Activated naive CD8-positive, alpha-beta T cell (primary cell): ENCODE measurements around the gene HERC2.
"Not testable (repeated sequence)": the region's sequence is repeated elsewhere in the genome, so short reads cannot be mapped to it uniquely, and the experiment has no call there.

Source experiments
- H3K27ac Mint-ChIP-seq: one replicate; pipeline ENCODE4 v1.8.0; 2021; ENCODE audit warnings: mixed read lengths
- H3K27me3 Mint-ChIP-seq: one replicate; pipeline ENCODE4 v1.8.0; 2021; ENCODE audit warnings: mixed read lengths
- H3K36me3 Mint-ChIP-seq: one replicate; pipeline ENCODE4 v1.8.0; 2021; ENCODE audit warnings: mixed read lengths
- H3K4me1 Mint-ChIP-seq: one replicate; pipeline ENCODE4 v1.8.0; 2021; ENCODE audit warnings: low read depth, mixed read lengths
- H3K4me3 Mint-ChIP-seq: one replicate; pipeline ENCODE4 v1.8.0; 2021; ENCODE audit warnings: mild to moderate bottlenecking, mixed read lengths
- H3K9me3 Mint-ChIP-seq: one replicate; pipeline ENCODE4 v1.8.0; 2021; ENCODE audit warnings: low read depth, mixed read lengths

The HERC2 gene

GRCh38 chr15:28128031-28128430 lies 193.9 kb downstream of the HERC2 start:
- H3K27ac Mint-ChIP-seq = peak overlapping the region; percentile 0
- H3K9me3 Mint-ChIP-seq = no peaks in the 10 kb centered on the region
- peaks cover 5% of the 10 kb centered on the region for H3K4me1 Mint-ChIP-seq
- no peak overlapping the region for H3K4me3 Mint-ChIP-seq
- H3K36me3 Mint-ChIP-seq = peaks cover 10% of the 10 kb centered on the region
- H3K27me3 Mint-ChIP-seq = no peaks in the 10 kb centered on the region

GRCh38 chr15:28127036-28127435 lies 194.9 kb downstream of the HERC2 start:
- Mint-ChIP-seq H3K36me3 (peaks cover 7% of the 10 kb centered on the region), H3K27me3 (no peaks in the 10 kb centered on the region), H3K27ac (peak overlapping the region; percentile 16), H3K9me3 (no peaks in the 10 kb centered on the region), H3K4me1 (peaks cover 2% of the 10 kb centered on the region), H3K4me3 (no peak overlapping the region)

- Mint-ChIP-seq H3K27me3 (no peaks in the 10 kb centered on the region), H3K4me3 (no peak overlapping the region), H3K4me1 (peaks cover 3% of the 10 kb centered on the region), H3K9me3 (no peaks in the 10 kb centered on the region), H3K27ac (no peak overlapping the region), H3K36me3 (peaks cover 7% of the 10 kb centered on the region)
These were observed 196.0 kb downstream of the HERC2 start for GRCh38 chr15:28125673-28126651.

- Mint-ChIP-seq H3K4me1 (peaks cover 3% of the 10 kb centered on the region), H3K27ac (no peak overlapping the region), H3K9me3 (no peaks in the 10 kb centered on the region), H3K4me3 (no peak overlapping the region), H3K36me3 (peaks cover 8% of the 10 kb centered on the region), H3K27me3 (no peaks in the 10 kb centered on the region)
These were observed 197.1 kb downstream of the HERC2 start for GRCh38 chr15:28124841-28125240.

GRCh38 chr15:28123408-28124023 lies 198.5 kb downstream of the HERC2 start:
- Mint-ChIP-seq H3K27me3 (no peaks in the 10 kb centered on the region), H3K4me3 (no peak overlapping the region), H3K36me3 (peaks cover 8% of the 10 kb centered on the region), H3K9me3 (no peaks in the 10 kb centered on the region), H3K4me1 (peaks cover 3% of the 10 kb centered on the region), H3K27ac (no peak overlapping the region)

- H3K4me3 Mint-ChIP-seq = no peak overlapping the region
- peaks cover 8% of the 10 kb centered on the region for H3K36me3 Mint-ChIP-seq
- no peaks in the 10 kb centered on the region for H3K9me3 Mint-ChIP-seq
- H3K27ac Mint-ChIP-seq = no peak overlapping the region
- H3K27me3 Mint-ChIP-seq = no peaks in the 10 kb centered on the region
- H3K4me1 Mint-ChIP-seq = peaks cover 3% of the 10 kb centered on the region
These were observed 199.7 kb downstream of the HERC2 start for GRCh38 chr15:28122038-28122949.

GRCh38 chr15:28121577-28121976 lies 200.4 kb downstream of the HERC2 start:
- H3K9me3 Mint-ChIP-seq, H3K4me1 Mint-ChIP-seq, H3K27ac Mint-ChIP-seq, H3K36me3 Mint-ChIP-seq, H3K27me3 Mint-ChIP-seq, H3K4me3 Mint-ChIP-seq: not testable (repeated sequence)

GRCh38 chr15:28120359-28120640 lies 201.7 kb downstream of the HERC2 start:
- H3K4me1 Mint-ChIP-seq = peaks cover 1% of the 10 kb centered on the region
- H3K9me3 Mint-ChIP-seq = no peaks in the 10 kb centered on the region
- H3K27ac Mint-ChIP-seq = no peak overlapping the region
- H3K27me3 Mint-ChIP-seq = no peaks in the 10 kb centered on the region
- no peak overlapping the region for H3K4me3 Mint-ChIP-seq
- H3K36me3 Mint-ChIP-seq = peaks cover 10% of the 10 kb centered on the region

- peaks cover 1% of the 10 kb centered on the region for H3K4me1 Mint-ChIP-seq
- no peak overlapping the region for H3K4me3 Mint-ChIP-seq
- no peaks in the 10 kb centered on the region for H3K9me3 Mint-ChIP-seq
- no peak overlapping the region for H3K27ac Mint-ChIP-seq
- H3K36me3 Mint-ChIP-seq = peaks cover 9% of the 10 kb centered on the region
- no peaks in the 10 kb centered on the region for H3K27me3 Mint-ChIP-seq
These were observed 203.4 kb downstream of the HERC2 start for GRCh38 chr15:28118531-28118930.

- no peak overlapping the region for H3K4me3 Mint-ChIP-seq
- H3K9me3 Mint-ChIP-seq = no peaks in the 10 kb centered on the region
- peaks cover 6% of the 10 kb centered on the region for H3K36me3 Mint-ChIP-seq
- H3K27ac Mint-ChIP-seq = no peak overlapping the region
- no peaks in the 10 kb centered on the region for H3K27me3 Mint-ChIP-seq
- H3K4me1 Mint-ChIP-seq = peaks cover 1% of the 10 kb centered on the region
These were observed 203.9 kb downstream of the HERC2 start for GRCh38 chr15:28118083-28118482.

GRCh38 chr15:28117432-28117990 lies 204.5 kb downstream of the HERC2 start:
- Mint-ChIP-seq H3K27me3 (no peaks in the 10 kb centered on the region), H3K4me3 (no peak overlapping the region)

GRCh38 chr15:28116521-28117431 lies 205.2 kb downstream of the HERC2 start:
- Mint-ChIP-seq H3K4me1 (peaks cover 1% of the 10 kb centered on the region), H3K4me3 (no peak overlapping the region), H3K27ac (no peak overlapping the region), H3K9me3 (no peaks in the 10 kb centered on the region), H3K36me3 (peaks cover 8% of the 10 kb centered on the region), H3K27me3 (no peaks in the 10 kb centered on the region)

More at GRCh38 chr15:28117432-28117990, 204.5 kb downstream of the HERC2 start:
- Mint-ChIP-seq H3K36me3 (peaks cover 6% of the 10 kb centered on the region), H3K4me1 (peaks cover 1% of the 10 kb centered on the region), H3K9me3 (no peaks in the 10 kb centered on the region), H3K27ac (no peak overlapping the region)

GRCh38 chr15:28115871-28116270 lies 206.1 kb downstream of the HERC2 start:
- Mint-ChIP-seq H3K36me3 (peaks cover 11% of the 10 kb centered on the region), H3K9me3 (no peaks in the 10 kb centered on the region), H3K27ac (no peak overlapping the region), H3K27me3 (no peaks in the 10 kb centered on the region), H3K4me1 (no peaks in the 10 kb centered on the region), H3K4me3 (no peak overlapping the region)
